Naive B cell (primary cell): ENCODE measurements around the gene CAMKMT. TPM values are rescaled to one million over a fixed set of nuclear protein-coding genes. Genes with fewer than 3 reads are reported as not detected.
"Not testable (repeated sequence)": the region's sequence is repeated elsewhere in the genome, so short reads cannot be mapped to it uniquely, and the experiment has no call there.

Experiments used
- ATAC-seq, 2 donors: fragments of 150-1000 bp; cut with Tn5 transposase; 2 replicates each; pipeline ENCODE4 v1.10.0; 2021; ENCODE audit warnings: low read depth in 2 of 2, mild to moderate bottlenecking in 2 of 2, moderate library complexity in 2 of 2
- DNase-seq: peaks from one replicate; pipeline ENCODE4 v3.0.0; 2022
- H3K27ac Mint-ChIP-seq, 6 donors: one replicate each; pipeline ENCODE4 v1.8.0; 2020 to 2022; ENCODE audit warnings: mild to moderate bottlenecking in 6 of 6, mixed read lengths in 6 of 6, moderate library complexity in 5 of 6, inconsistent platforms in 2 of 6
- H3K27me3 Mint-ChIP-seq, 3 donors: one replicate each; pipeline ENCODE4 v1.8.0; 2021 to 2022; ENCODE audit warnings: mixed read lengths in 3 of 3, mild to moderate bottlenecking in 1 of 3
- H3K36me3 Mint-ChIP-seq, 2 donors: one replicate each; pipeline ENCODE4 v1.8.0; 2020 to 2022; ENCODE audit warnings: mixed read lengths in 2 of 2, inconsistent platforms in 1 of 2, mild to moderate bottlenecking in 1 of 2
- H3K4me1 Mint-ChIP-seq, 3 donors: one replicate each; pipeline ENCODE4 v1.8.0; 2020 to 2022; ENCODE audit warnings: mixed read lengths in 3 of 3, inconsistent platforms in 1 of 3, mild to moderate bottlenecking in 1 of 3, moderate library complexity in 1 of 3
- H3K4me3 Mint-ChIP-seq, 8 donors: one replicate each; pipeline ENCODE4 v1.8.0; 2020 to 2022; ENCODE audit warnings: mild to moderate bottlenecking in 8 of 8, mixed read lengths in 8 of 8, moderate library complexity in 8 of 8, inconsistent platforms in 2 of 8
- H3K9me3 Mint-ChIP-seq, 7 donors: one replicate each; pipeline ENCODE4 v1.8.0; 2020 to 2022; ENCODE audit warnings: mixed read lengths in 7 of 7, mild to moderate bottlenecking in 5 of 7, inconsistent platforms in 2 of 7, moderate library complexity in 1 of 7
- polyA plus RNA-seq, 6 donors: library from polyadenylated mRNA; unstranded; fragments of 300-500 nt; fragmentation: Illumina TruSeq; gene quantifications; one replicate each; pipeline ENCODE4 v1.2.3, GENCODE V29; 2021; ENCODE audit warnings: low read depth in 6 of 6

CAMKMT gene
- polyA plus RNA-seq, 6 donors from 2014 or later, result 10.0 to 15.8 (median 12.4) TPM

GRCh38 chr2:44371445-44371844 lies 9.7 kb downstream of the CAMKMT start:
- no peaks in the 10 kb centered on the region for H3K9me3 Mint-ChIP-seq
- no peaks in the 10 kb centered on the region for H3K36me3 Mint-ChIP-seq
- ATAC-seq (no peak), DNase-seq (no peak)
- no peaks in the 10 kb centered on the region for H3K27me3 Mint-ChIP-seq
- no peak overlapping the region for H3K27ac Mint-ChIP-seq
- H3K4me1 Mint-ChIP-seq, result no peaks in the 10 kb centered on the region
- H3K4me3 Mint-ChIP-seq, result no peak overlapping the region

DNA sequence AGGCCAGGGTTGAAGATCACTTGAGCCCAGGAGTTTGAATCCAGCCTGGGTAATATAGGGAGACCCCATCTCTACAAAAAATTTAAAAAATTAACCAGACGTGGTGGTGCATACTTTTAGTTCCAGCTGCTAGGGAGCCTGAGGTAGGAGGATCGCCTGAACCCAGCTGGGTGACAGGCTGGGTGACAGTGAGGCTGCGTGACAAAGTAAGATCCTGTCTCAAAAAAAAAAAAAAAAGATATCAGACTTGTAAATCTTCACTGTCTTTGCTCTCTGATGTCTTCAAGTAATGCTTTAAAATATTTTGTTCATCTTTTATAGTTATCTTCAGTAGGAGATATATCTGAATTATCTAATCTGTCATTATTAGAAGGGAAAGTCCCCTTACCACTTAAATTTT lies 10.5 kb downstream of the CAMKMT start:
- Mint-ChIP-seq H3K27ac (no peak overlapping the region), H3K9me3 (no peaks in the 10 kb centered on the region), H3K27me3 (no peaks in the 10 kb centered on the region), H3K4me3 (no peak overlapping the region), H3K4me1 (peaks cover 0 to 4% (median 0%) of the 10 kb centered on the region in 3 donors), H3K36me3 (no peaks in the 10 kb centered on the region)
- DNase-seq (no peak), ATAC-seq (no peak)

DNA sequence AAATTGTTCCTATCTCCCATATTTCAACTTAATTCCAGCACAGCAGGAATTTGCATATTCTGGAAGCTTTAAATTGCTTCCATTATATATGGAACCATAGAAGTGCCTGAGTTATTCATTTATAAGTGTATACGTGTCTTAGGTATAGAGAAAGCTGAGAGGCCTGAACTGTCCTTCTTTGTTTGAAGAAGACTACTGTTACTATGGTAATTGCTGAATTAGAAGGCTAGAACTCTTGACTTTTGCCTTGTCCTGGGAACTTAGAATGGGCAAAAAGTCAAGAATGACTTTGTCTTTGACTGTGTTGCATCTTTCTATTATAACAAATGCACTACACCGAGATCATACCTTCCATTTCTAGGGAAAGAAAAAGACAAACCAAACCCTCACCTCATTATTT lies 15.7 kb downstream of the CAMKMT start:
- Mint-ChIP-seq H3K27me3 (no peaks in the 10 kb centered on the region), H3K4me1 (peaks cover 0 to 4% (median 0%) of the 10 kb centered on the region in 3 donors), H3K9me3 (no peaks in the 10 kb centered on the region), H3K27ac (no peak overlapping the region), H3K4me3 (no peak overlapping the region), H3K36me3 (peaks cover 0 to 6% of the 10 kb centered on the region in 2 donors)
- ATAC-seq, result no peak
- no peak for DNase-seq

GRCh38 chr2:44385226-44385625 lies 23.5 kb downstream of the CAMKMT start:
- not testable (repeated sequence) for H3K27ac Mint-ChIP-seq, H3K27me3 Mint-ChIP-seq, H3K36me3 Mint-ChIP-seq, H3K4me3 Mint-ChIP-seq, ATAC-seq, DNase-seq
- H3K9me3 Mint-ChIP-seq, result peaks cover 0 to 16% (median 8%) of the 10 kb centered on the region in 7 donors
- H3K4me1 Mint-ChIP-seq, result peaks cover 3 to 34% (median 11%) of the 10 kb centered on the region in 3 donors

DNA sequence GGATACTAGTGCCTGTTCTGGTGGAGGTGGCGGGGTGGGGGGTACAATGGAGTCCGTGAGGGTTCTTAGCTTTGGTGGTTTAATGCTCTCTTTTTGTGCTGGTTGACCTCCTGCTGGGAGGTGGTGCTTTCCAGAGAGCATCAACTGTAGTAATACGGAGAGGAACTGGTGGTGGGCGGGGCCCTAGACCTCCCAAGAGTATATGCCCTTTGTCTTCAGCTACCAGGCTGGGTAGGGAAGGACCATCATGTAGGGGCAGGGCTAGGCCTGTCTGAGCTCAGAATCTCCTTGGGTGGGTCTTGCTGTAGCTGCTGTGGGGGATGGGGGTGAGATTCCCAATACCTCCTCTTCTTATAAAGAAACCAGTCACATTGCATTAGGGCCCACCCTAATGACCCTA lies 27.1 kb downstream of the CAMKMT start:
- ATAC-seq (no peak), DNase-seq (no peak)
- Mint-ChIP-seq H3K36me3 (peaks cover 6 to 9% of the 10 kb centered on the region in 2 donors), H3K4me3 (peak overlapping the region in 2 of 8 donors; percentile 2 to 32), H3K4me1 (peaks cover 3 to 34% (median 11%) of the 10 kb centered on the region in 3 donors), H3K9me3 (peaks cover 0 to 16% (median 8%) of the 10 kb centered on the region in 7 donors), H3K27me3 (no peaks in the 10 kb centered on the region), H3K27ac (no peak overlapping the region)

DNA sequence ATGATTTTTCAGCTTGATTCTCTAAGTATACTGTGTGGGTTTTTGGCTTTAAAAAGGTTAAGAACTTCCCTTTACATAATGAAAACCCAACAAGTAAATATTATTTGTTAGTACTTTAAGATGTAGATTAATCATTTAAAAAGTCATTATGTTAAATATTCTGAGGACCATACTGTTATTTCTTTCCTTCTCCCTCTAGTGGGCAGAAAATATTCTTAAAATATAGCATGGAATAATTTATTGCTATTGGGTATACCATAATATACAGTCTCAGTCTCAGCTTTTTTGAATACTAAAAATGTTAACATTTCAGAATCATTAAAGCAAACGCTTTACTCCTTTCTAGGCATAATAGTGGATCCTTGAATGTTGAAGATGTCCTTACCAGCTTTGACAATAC lies 28.1 kb downstream of the CAMKMT start:
- peaks cover 6 to 9% of the 10 kb centered on the region in 2 donors for H3K36me3 Mint-ChIP-seq
- no peak overlapping the region for H3K27ac Mint-ChIP-seq
- no peak overlapping the region for H3K4me3 Mint-ChIP-seq
- peaks cover 3 to 34% (median 11%) of the 10 kb centered on the region in 3 donors for H3K4me1 Mint-ChIP-seq
- ATAC-seq (no peak), DNase-seq (no peak)
- peaks cover 0 to 15% (median 4%) of the 10 kb centered on the region in 7 donors for H3K9me3 Mint-ChIP-seq
- no peaks in the 10 kb centered on the region for H3K27me3 Mint-ChIP-seq

GRCh38 chr2:44392338-44392943 lies 30.7 kb downstream of the CAMKMT start:
- peaks cover 0 to 10% (median under 1%) of the 10 kb centered on the region in 7 donors for H3K9me3 Mint-ChIP-seq
- H3K36me3 Mint-ChIP-seq, result peaks cover 1 to 9% of the 10 kb centered on the region in 2 donors
- DNase-seq, result peak; percentile 18
- H3K4me1 Mint-ChIP-seq, result peaks cover 3 to 17% (median 3%) of the 10 kb centered on the region in 3 donors
- no peak overlapping the region for H3K4me3 Mint-ChIP-seq
- no peak overlapping the region for H3K27ac Mint-ChIP-seq
- H3K27me3 Mint-ChIP-seq, result no peaks in the 10 kb centered on the region
- ATAC-seq, result no peak

DNA sequence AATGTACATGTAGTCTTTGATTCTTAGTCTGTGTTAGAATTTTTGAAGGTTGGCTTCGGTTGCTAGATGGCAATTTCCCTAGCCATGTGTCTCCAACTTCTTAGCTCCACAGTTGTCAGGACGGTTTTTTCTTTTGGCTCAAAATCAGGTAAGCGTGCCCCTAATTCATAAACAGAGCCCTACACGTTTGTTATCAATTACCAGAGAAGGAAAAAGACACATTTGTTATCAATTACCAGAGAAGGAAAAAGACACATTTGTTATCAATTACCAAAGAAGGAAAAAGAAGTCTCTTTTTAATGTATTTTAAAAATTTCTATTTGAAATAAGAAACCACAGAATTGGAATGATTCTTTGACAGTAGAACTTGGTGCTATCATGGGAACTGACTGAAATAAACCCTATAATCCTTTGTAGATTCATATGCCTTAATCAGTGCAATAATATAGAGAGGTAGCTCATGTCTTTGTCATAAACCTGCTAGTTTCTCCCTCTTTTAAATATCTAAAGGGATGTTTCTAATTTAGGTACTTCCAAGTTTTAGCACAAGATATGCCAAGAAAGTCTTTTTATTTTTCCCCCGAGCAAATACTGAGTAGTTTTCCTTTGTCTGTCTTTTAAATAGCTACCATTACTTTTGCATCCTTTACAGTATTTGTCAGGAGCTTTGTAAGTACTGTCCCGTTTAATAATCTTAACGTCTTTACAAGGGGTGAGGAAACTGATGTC lies 35.9 kb downstream of the CAMKMT start:
- DNase-seq (no peak), ATAC-seq (no peak)
- no peaks in the 10 kb centered on the region for H3K27me3 Mint-ChIP-seq
- H3K27ac Mint-ChIP-seq, result no peak overlapping the region
- H3K4me1 Mint-ChIP-seq, result peaks cover 0 to 8% (median 3%) of the 10 kb centered on the region in 3 donors
- no peak overlapping the region for H3K4me3 Mint-ChIP-seq
- H3K9me3 Mint-ChIP-seq, result no peaks in the 10 kb centered on the region
- no peaks in the 10 kb centered on the region for H3K36me3 Mint-ChIP-seq

DNA sequence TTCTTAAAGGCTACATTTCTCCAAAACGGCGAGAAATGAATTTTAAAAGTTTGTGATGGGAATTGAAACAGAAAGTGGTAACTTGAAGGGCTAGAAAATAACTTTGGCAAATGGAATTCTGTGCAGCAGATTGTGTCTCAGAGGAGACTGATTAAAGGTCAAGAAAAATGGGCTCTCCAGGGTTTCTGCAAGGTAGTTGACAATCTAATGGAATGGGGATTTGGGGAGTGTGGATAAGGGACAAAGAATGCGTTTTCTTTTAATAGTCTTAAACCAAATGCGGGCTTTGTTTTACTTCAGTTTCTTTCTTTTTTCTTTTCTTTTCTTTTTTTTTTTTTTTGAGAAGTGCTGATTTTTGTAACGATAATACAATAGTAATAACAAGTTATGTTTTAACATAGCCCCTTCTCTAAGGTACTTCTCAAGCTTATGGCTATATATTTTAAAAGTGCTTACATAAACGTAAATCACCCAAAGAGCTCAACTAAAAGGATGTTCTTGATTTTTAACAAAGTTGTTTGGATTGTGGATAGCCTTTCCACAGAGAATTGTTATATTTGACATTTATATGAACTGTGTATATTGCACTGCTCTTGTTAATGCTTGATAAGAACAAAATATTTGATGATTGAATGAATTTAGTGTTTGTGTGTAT lies 36.6 kb downstream of the CAMKMT start:
- Mint-ChIP-seq H3K9me3 (no peaks in the 10 kb centered on the region), H3K27me3 (no peaks in the 10 kb centered on the region), H3K36me3 (no peaks in the 10 kb centered on the region), H3K27ac (no peak overlapping the region), H3K4me3 (no peak overlapping the region), H3K4me1 (peaks cover 0 to 13% (median 3%) of the 10 kb centered on the region in 3 donors)
- no peak for DNase-seq
- ATAC-seq, result no peak

GRCh38 chr2:44420725-44421124 lies 59.0 kb downstream of the CAMKMT start:
- H3K4me3 Mint-ChIP-seq, result no peak overlapping the region
- no peak for ATAC-seq

DNA sequence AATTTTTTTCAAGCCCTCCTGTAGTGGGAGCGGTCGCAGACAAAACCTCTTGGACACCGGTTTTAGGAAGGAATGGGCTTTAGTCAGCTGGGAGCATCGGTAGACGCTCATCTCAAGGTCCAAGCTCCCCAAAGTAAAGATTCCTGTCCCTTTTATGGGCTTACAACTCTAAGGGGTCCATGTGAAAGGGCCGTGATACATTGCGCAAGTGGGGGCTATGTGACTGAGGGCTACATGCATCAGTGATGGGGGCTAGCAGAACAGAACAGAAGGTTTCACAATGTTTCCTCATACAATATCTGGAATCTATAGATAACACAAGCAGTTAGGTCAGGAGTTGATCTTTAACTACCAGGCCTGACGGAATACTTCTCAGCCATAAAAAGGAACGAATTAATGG lies 62.5 kb downstream of the CAMKMT start:
- H3K27ac Mint-ChIP-seq, result peak overlapping the region in 1 of 6 donors; percentile 47
- no peak for DNase-seq
- H3K27me3 Mint-ChIP-seq, result no peaks in the 10 kb centered on the region
- H3K36me3 Mint-ChIP-seq, result peaks cover 0 to 5% of the 10 kb centered on the region in 2 donors
- ATAC-seq, result no peak
- peaks cover 0 to 2% (median 0%) of the 10 kb centered on the region in 7 donors for H3K9me3 Mint-ChIP-seq
- no peak overlapping the region for H3K4me3 Mint-ChIP-seq
- H3K4me1 Mint-ChIP-seq, result no peaks in the 10 kb centered on the region

More at GRCh38 chr2:44420725-44421124, 59.0 kb downstream of the CAMKMT start:
- H3K36me3 Mint-ChIP-seq, result peaks cover 0 to 10% of the 10 kb centered on the region in 2 donors
- H3K9me3 Mint-ChIP-seq, result no peaks in the 10 kb centered on the region
- H3K27ac Mint-ChIP-seq, result no peak overlapping the region
- H3K4me1 Mint-ChIP-seq, result no peaks in the 10 kb centered on the region
- H3K27me3 Mint-ChIP-seq, result no peaks in the 10 kb centered on the region
- DNase-seq, result no peak

DNA sequence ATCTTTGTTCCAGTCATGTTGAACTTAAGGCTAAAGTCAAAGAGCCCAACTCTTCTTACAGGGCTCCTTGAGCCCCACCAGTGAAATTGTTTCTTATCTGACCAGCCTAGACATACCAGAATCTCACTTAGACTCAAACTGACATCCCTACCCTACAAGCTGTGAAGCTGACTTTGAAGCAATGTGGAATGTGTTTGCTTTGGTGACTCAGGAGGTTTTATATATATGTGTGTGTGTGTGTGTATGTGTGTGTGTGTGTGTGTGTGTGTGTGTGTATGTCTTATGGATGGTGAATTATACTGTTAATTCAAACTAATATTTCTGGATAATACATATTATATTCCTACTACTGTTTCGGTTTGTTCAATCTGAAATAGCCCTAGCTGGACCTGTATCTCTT lies 67.3 kb downstream of the CAMKMT start:
- DNase-seq, result no peak
- peaks cover 0 to 13% of the 10 kb centered on the region in 2 donors for H3K36me3 Mint-ChIP-seq
- no peak overlapping the region for H3K27ac Mint-ChIP-seq
- ATAC-seq, result no peak
- peaks cover 0 to 13% (median 7%) of the 10 kb centered on the region in 3 donors for H3K4me1 Mint-ChIP-seq
- no peak overlapping the region for H3K4me3 Mint-ChIP-seq
- no peaks in the 10 kb centered on the region for H3K27me3 Mint-ChIP-seq
- H3K9me3 Mint-ChIP-seq, result peaks cover 0 to 2% (median 0%) of the 10 kb centered on the region in 7 donors

DNA sequence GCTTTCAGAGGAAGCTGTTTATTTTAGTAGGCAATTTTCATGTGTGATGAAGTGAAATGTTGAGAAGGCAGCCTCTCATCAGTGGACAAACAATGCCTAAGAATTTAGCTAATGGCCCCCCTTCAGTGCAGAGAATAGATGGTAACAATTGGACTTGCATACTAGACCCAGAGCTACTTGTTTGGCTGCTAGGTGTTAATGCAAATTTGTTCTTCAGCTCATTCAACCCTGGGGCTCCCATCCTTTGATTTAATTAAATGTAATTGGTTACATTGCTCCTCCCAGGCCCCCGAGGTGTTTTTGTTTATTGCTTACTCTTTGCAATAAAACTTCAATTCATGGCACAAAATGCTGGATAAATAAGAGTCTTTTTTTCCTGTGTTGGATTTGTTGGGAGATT lies 68.6 kb downstream of the CAMKMT start:
- no peak overlapping the region for H3K4me3 Mint-ChIP-seq
- H3K36me3 Mint-ChIP-seq, result peaks cover 0 to 15% of the 10 kb centered on the region in 2 donors
- peaks cover 0 to 13% (median 7%) of the 10 kb centered on the region in 3 donors for H3K4me1 Mint-ChIP-seq
- peak overlapping the region in 1 of 6 donors; percentile 69 for H3K27ac Mint-ChIP-seq
- H3K9me3 Mint-ChIP-seq, result peaks cover 0 to 2% (median 0%) of the 10 kb centered on the region in 7 donors
- ATAC-seq, result no peak
- no peak for DNase-seq
- no peaks in the 10 kb centered on the region for H3K27me3 Mint-ChIP-seq
